CD4-positive, alpha-beta T cell treated with Interferon alpha-2 for 1 hour (primary cell): ENCODE data around the gene MAP4K3.
"Not testable (repeated sequence)": the region's sequence is repeated elsewhere in the genome, so short reads cannot be mapped to it uniquely, and the experiment has no call there.

ENCODE experiments used
- DNase-seq, 2 donors: peaks; one replicate each; pipeline ENCODE4 v3.0.0-alpha.2; 2020 to 2022

The MAP4K3 gene

GRCh38 chr2:39300044-39300978 is 136.8 kb downstream of the MAP4K3 start:
- no peak for DNase-seq

- DNase-seq = no peak
These were observed 146.7 kb downstream of the MAP4K3 start for GRCh38 chr2:39290433-39290832.

GRCh38 chr2:39289609-39290008 is 147.5 kb downstream of the MAP4K3 start:
- DNase-seq = no peak

DNA sequence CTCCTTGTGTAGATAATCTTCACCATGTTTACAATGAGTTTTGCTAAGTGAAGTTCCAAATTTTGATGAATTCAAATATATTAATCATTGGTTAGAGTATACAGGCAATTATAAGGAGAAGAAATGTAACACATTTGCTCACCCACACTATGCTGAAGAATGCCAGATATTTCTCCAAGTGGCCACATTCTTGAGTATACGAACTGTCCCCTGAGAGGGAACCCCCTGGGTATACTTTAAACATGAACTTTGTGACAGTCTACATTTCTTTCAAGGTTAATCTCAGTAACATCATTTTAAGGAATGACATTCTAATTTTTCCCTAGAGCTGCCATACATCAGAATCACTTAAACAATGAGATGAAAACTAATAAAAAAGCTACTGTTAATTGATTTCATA is 153.5 kb downstream of the MAP4K3 start:
- DNase-seq = no peak

GRCh38 chr2:39281391-39281790 is 155.7 kb downstream of the MAP4K3 start:
- DNase-seq = no peak

DNA sequence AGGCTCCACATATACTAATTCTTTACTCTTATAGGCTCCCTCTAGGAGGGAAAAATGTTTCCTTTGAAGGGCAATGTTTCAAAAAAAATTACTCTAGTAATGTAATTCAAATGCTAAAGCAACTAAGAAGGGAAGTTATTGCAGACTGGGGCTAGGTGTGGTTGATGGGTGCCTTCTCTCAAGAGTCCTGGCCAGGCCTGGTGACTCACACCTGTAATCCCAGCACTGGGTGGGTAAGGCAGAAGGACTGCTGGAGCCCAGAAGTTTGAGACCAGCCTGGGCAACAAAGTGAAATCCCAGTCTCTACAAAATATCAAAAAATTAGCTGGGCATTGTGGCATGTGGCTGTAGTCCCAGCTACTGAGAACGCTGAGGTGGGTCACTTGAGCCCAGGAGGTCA is 162.1 kb downstream of the MAP4K3 start:
- DNase-seq = no peak

DNA sequence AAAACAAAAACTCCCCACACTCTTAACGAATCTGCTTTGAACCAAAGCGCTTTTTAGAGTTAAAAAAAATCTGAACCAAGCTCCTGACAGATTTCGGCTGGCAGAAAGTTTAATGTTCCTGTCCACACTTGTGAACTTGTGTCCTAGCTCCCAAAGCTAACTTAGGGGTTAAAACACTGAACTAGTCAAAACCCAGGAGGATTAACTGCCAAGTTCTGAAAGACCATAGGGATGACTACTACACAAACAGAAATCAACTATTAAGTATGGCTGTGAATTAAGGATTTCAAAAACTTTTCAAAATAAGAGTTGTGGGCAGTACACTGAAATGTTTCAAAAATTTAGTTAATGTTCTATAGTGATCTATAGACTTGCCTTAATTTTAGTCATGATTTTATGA is 167.1 kb downstream of the MAP4K3 start:
- no peak for DNase-seq

- no peak for DNase-seq
These were observed 170.1 kb downstream of the MAP4K3 start for GRCh38 chr2:39266916-39267434.

DNA sequence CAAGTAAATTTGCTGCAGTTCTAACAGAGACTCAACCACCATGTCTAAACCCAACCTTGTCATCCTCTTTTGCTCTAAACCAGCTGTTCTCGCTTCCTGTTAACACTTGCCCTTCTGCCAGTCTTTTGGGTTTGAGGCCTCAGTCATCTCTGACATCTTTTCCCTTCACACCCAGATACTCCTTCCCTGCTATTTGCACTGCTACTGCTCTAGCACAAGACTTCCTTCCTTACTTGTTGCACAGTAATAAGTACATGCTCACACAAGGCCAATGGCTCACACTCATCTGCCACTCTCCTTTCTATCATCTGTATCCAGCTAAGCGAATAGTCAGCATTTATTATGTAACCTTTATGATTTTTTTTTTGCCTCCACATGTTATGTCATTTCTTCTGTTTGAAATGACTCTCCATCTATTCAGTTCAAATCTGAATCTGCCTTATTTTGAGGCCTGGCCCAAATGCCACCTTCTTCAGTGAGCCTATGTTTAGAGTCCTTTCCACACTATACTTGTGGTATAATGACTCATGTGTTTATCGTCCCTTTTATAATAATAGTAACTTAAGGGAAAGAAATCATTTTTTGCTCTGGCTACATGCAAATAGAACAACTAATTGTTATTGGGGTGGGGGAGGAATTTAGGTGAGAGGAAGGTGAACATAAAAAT is 170.8 kb downstream of the MAP4K3 start:
- DNase-seq = no peak

DNA sequence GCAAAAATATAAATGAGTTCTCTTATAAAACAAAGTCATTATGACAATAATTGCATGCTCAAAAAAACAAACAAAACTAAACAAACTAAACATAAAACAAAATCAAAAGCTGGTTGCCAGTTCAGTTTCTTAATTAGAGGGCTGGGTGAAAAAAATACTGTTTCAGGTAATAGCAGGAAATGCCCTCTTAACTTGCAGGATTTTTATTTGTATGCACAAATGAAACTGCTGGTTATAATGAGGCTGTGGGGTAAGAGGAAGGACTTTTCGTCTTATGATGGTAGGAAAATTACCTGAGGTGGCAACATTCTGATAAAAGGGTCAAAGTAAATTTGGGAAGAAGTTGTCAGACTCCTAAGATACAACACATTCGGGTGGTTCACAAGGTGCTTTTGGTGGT is 171.8 kb downstream of the MAP4K3 start:
- no peak for DNase-seq

GRCh38 chr2:39264733-39265132 is 172.4 kb downstream of the MAP4K3 start:
- no peak for DNase-seq

DNA sequence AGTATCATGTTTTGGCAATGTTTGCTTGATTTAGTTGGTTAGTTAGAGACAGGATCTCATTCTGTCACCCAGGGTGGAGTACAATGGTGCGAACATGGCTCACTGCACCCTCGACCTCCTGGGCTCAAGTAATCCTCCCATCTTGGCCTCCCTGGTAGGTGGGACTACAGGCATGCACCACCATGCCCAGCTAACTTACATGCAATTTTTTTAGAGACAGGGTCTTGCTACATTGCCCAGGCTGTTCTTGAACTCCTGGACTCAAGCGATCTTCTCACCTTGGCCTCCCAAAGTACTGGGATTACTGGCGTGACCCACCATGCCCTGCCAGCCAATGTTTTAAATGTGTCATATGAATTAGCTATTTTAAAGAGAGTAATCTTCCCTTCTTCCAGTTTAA is 177.0 kb downstream of the MAP4K3 start:
- no peak for DNase-seq

GRCh38 chr2:39256040-39256439 is 181.0 kb downstream of the MAP4K3 start:
- no peak for DNase-seq

- DNase-seq = no peak
These were observed 184.1 kb downstream of the MAP4K3 start for GRCh38 chr2:39252888-39253518.

GRCh38 chr2:39247512-39248043 is 189.5 kb downstream of the MAP4K3 start:
- DNase-seq = no peak

DNA sequence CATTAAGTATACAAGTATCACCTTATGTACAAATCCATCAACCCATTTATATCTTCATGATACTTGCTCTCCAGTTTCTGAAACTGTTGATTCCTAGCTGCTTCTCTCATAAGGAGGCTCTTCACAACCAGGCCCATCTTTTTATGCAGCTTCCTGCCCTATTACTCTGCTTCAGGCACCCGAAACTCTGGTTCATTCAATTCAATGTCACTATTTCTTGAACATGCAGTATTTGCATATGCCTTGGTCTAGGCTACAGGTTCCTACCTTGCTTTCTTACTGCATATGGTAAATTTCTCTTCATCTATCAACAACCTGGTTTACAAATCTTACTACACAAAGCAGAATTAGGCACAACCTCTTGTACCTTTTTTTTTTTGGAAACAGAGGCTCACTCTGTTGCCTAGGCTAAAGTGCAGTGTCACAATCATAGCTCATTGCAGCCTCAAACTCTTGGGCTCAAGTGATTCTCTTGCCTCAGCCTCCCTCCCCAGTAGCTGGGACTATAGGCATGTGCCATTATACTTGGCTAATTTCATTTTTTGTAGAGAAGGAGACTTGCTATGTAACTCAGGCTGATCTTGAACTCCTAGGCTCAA is 190.6 kb downstream of the MAP4K3 start:
- DNase-seq = no peak

- peak; percentile 63 to 66 for DNase-seq
These were observed 192.0 kb downstream of the MAP4K3 start for GRCh38 chr2:39244963-39245625.

DNA sequence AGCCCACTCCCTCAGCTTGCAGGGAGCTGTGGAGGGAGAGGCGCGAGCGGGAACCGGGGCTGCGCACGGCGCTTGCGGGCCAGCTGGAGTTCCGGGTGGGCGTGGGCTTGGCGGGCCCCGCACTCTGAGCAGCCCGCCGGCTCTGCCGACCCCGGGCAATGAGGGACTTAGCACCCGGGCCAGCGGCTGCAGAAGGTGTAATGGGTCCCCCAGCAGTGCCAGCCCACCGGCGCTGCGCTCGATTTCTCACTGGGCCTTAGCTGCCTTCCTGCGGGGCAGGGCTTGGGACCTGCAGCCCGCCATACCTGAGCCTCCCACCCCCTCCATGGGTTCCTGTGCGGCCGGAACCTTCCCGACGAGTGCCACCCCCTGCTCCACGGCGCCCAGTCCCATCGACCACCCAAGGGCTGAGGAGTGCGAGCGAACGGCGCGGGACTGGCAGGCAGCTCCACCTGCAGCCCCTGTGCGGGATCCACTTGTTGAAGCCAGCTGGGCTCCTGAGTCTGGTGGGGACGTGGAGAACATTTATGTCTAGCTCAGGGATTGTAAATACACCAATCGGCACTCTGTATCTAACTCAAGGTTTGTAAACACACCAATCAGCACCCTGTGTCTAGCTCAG is 192.7 kb downstream of the MAP4K3 start:
- DNase-seq = not testable (repeated sequence)

DNA sequence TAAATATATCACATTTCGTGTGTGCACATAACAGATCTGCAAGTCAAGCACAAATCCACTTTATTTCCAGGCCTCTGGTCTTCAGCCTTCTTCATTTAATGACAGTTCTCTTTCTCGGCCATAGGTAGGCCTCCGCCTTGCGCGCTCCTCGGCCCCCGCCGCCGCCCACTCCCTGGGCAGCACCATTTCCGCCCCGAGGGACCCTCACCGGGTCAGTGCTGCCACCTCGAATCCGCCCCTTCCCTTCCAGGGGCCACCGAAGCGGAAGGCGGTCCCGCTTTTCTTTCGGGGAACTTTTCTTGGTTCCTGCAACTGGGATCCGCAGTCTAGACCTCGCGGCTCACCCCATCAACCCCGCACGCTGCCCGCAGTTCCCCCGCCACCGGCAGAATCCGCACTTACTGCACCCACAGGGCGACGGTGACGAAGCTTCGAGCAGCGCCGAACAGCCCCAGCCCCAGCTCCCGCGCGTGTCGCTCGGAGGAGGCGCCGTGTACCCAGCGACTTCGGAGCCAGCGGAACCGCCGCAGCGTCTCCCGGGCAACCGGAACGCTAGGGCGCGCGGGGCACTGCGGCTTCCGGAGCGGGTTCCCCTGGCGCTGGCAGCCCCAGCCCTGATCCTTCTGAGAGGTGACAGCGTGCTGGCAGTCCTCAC is 193.5 kb downstream of the MAP4K3 start, which contains the start of gene CDKL4:
TSS of gene CDKL4 (minus strand) at position 502 of the 655 bp plus-strand sequence.
- DNase-seq = peak; percentile 38 to 39

- DNase-seq = no peak
These were observed 195.5 kb downstream of the MAP4K3 start for GRCh38 chr2:39241588-39241987.

DNA sequence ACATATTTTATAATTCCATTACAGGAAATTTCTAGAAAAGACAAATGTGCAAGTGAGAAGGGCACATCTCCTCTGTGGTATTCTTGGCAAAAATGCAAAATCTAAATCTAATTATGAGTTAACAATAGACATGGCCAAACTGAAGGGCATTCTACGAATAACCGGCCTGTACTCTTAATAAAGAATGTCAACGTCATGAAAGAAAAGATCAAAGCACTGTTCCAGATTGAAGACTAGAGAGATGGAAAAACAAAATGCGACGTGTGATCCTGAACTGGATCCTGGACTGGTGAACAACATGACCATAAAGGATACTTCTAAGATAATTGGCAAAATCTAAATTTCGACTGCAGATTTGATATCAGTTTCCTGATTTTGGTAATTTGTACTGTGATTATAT is 196.3 kb downstream of the MAP4K3 start:
- DNase-seq = no peak
